Activated CD4-positive, alpha-beta memory T cell treated with anti-CD3 and anti-CD28 coated beads, Interleukin-2, amount 10 ng/mL, durations not matched to agents 7 days and 5 days (primary cell): ENCODE results near the gene DYSF. TPM values are rescaled to one million over a fixed set of nuclear protein-coding genes. Genes with fewer than 3 reads are reported as not detected.

Source experiments
- CTCF ChIA-PET: fragments of 350-600 bp; sonication (Branson Sonifier 250); formaldehyde crosslinking; loops from one replicate; lab custom pipeline; 2021; ENCODE audit warnings: antibody characterized with exemption, inconsistent platforms; lab: Charles Lee
- POLR2A ChIA-PET: fragments of 350-600 bp; sonication (Branson Sonifier 250); formaldehyde crosslinking; loops from one replicate; lab custom pipeline; 2021; ENCODE audit warnings: antibody characterized with exemption; lab: Charles Lee
- DNase-seq: peaks from one replicate; pipeline ENCODE4 v3.0.0-alpha.2; 2020
- H3K27ac Mint-ChIP-seq: one replicate; pipeline ENCODE4 v1.8.0; 2021; ENCODE audit warnings: mild to moderate bottlenecking, mixed read lengths
- H3K27me3 Mint-ChIP-seq: one replicate; pipeline ENCODE4 v1.8.0; 2021; ENCODE audit warnings: mixed read lengths
- H3K36me3 Mint-ChIP-seq: one replicate; pipeline ENCODE4 v1.8.0; 2021; ENCODE audit warnings: low read depth, mixed read lengths
- H3K4me1 Mint-ChIP-seq: one replicate; pipeline ENCODE4 v1.8.0; 2021; ENCODE audit warnings: mixed read lengths
- H3K4me3 Mint-ChIP-seq: one replicate; pipeline ENCODE4 v1.8.0; 2021; ENCODE audit warnings: mild to moderate bottlenecking, mixed read lengths
- H3K9me3 Mint-ChIP-seq: one replicate; pipeline ENCODE4 v1.8.0; 2021; ENCODE audit warnings: mixed read lengths
- total RNA-seq, 2 experiments: library from RNA; stranded (reverse); gene quantifications; one replicate each; pipeline ENCODE4 v1.2.3, GENCODE V29; 2021

Gene DYSF
- total RNA-seq, 2 experiments from 2014 or later, result not detected

GRCh38 chr2:71571945-71572344, 118.6 kb downstream of the DYSF start:
- no peak overlapping the region for H3K4me3 Mint-ChIP-seq
- ChIA-PET CTCF (no interaction called here), POLR2A (no interaction called here)
- no peaks in the 10 kb centered on the region for H3K36me3 Mint-ChIP-seq
- no peaks in the 10 kb centered on the region for H3K9me3 Mint-ChIP-seq
- no peaks in the 10 kb centered on the region for H3K4me1 Mint-ChIP-seq
- DNase-seq, result no peak
- no peaks in the 10 kb centered on the region for H3K27me3 Mint-ChIP-seq
- H3K27ac Mint-ChIP-seq, result no peak overlapping the region

- Mint-ChIP-seq H3K27me3 (no peaks in the 10 kb centered on the region), H3K27ac (no peak overlapping the region), H3K4me1 (no peaks in the 10 kb centered on the region), H3K36me3 (no peaks in the 10 kb centered on the region), H3K4me3 (no peak overlapping the region), H3K9me3 (no peaks in the 10 kb centered on the region)
- DNase-seq, result no peak
- ChIA-PET POLR2A (no interaction called here), CTCF (no interaction called here)
These were observed 122.6 kb downstream of the DYSF start for GRCh38 chr2:71575966-71576365.

- ChIA-PET CTCF (no interaction called here), POLR2A (no interaction called here)
- H3K4me1 Mint-ChIP-seq, result no peaks in the 10 kb centered on the region
- H3K27ac Mint-ChIP-seq, result no peak overlapping the region
- H3K27me3 Mint-ChIP-seq, result no peaks in the 10 kb centered on the region
- no peaks in the 10 kb centered on the region for H3K36me3 Mint-ChIP-seq
- no peak overlapping the region for H3K4me3 Mint-ChIP-seq
- no peak for DNase-seq
- no peaks in the 10 kb centered on the region for H3K9me3 Mint-ChIP-seq
These were observed 123.2 kb downstream of the DYSF start for GRCh38 chr2:71576541-71576940.

- POLR2A ChIA-PET, result no interaction called here
- Mint-ChIP-seq H3K4me3 (no peak overlapping the region), H3K27ac (no peak overlapping the region), H3K9me3 (no peaks in the 10 kb centered on the region), H3K4me1 (no peaks in the 10 kb centered on the region), H3K27me3 (no peaks in the 10 kb centered on the region), H3K36me3 (no peaks in the 10 kb centered on the region)
- CTCF ChIA-PET, result no interaction called here
- no peak for DNase-seq
These were observed 123.8 kb downstream of the DYSF start for GRCh38 chr2:71577209-71577608.

DNA sequence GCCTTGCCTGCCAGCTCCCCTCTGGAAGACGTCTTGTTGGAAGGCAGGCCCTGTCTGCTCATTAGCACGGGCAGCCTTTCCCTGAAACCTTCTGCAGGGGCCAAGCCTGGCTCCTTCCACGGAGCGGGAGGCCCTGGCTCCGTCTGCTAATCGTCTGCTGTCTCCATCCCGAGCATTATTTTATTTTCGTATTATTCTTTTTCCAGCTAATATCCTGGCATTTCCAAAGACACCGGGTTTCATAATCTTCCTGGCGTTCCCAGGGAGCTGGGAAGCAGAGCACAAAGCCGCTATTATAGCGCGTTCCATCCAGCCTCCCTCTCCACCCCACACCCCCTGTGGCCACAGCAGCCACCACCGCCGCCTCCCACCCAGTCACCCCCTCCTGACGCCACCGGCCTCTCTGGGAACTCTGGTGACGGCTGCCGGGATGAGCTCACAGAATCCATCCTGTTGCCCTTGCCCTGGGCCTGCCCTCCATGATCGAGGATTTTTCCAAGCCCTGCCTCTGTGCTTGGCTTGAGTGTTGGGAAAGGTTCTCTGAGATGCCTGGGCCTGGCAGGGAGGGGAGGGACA, 125.5 kb downstream of the DYSF start:
- Mint-ChIP-seq H3K27me3 (no peaks in the 10 kb centered on the region), H3K4me1 (no peaks in the 10 kb centered on the region), H3K27ac (no peak overlapping the region), H3K4me3 (no peak overlapping the region), H3K36me3 (no peaks in the 10 kb centered on the region), H3K9me3 (no peaks in the 10 kb centered on the region)
- DNase-seq, result no peak
- ChIA-PET POLR2A (no interaction called here), CTCF (no interaction called here)

DNA sequence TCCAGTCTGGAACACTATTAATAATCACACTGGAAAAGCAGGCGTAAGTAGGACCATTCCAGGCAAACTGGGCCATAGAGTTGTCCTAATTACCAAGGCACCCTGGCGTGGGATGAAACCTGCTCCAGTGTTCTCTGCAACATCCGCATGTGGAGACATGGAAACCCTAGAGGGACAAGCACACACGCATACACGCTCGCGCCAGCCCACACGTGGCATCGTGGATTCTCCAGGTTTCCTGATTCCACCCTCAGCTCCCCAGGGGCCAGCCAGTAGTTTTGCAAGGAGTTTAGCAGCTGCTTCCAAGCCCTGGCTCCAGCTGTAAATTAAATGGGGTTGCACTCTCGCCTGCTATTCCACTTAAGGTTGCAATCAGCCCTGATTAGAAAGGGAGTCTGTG, 127.7 kb downstream of the DYSF start:
- Mint-ChIP-seq H3K9me3 (no peaks in the 10 kb centered on the region), H3K27ac (no peak overlapping the region), H3K27me3 (no peaks in the 10 kb centered on the region), H3K4me3 (no peak overlapping the region), H3K4me1 (no peaks in the 10 kb centered on the region), H3K36me3 (no peaks in the 10 kb centered on the region)
- ChIA-PET CTCF (no interaction called here), POLR2A (no interaction called here)
- DNase-seq, result no peak

GRCh38 chr2:71583876-71584275, 130.5 kb downstream of the DYSF start:
- CTCF ChIA-PET, result no interaction called here
- no peak overlapping the region for H3K4me3 Mint-ChIP-seq
- H3K36me3 Mint-ChIP-seq, result no peaks in the 10 kb centered on the region
- no peaks in the 10 kb centered on the region for H3K9me3 Mint-ChIP-seq
- no peak for DNase-seq
- H3K4me1 Mint-ChIP-seq, result no peaks in the 10 kb centered on the region
- H3K27me3 Mint-ChIP-seq, result no peaks in the 10 kb centered on the region
- POLR2A ChIA-PET, result no interaction called here
- H3K27ac Mint-ChIP-seq, result no peak overlapping the region

GRCh38 chr2:71586471-71586870, 133.1 kb downstream of the DYSF start:
- no peak overlapping the region for H3K4me3 Mint-ChIP-seq
- CTCF ChIA-PET, result no interaction called here
- no peaks in the 10 kb centered on the region for H3K27me3 Mint-ChIP-seq
- H3K27ac Mint-ChIP-seq, result no peak overlapping the region
- no peak for DNase-seq
- H3K36me3 Mint-ChIP-seq, result no peaks in the 10 kb centered on the region
- POLR2A ChIA-PET, result no interaction called here
- H3K9me3 Mint-ChIP-seq, result no peaks in the 10 kb centered on the region
- no peaks in the 10 kb centered on the region for H3K4me1 Mint-ChIP-seq

GRCh38 chr2:71587509-71588073, 134.2 kb downstream of the DYSF start:
- no peak overlapping the region for H3K27ac Mint-ChIP-seq
- POLR2A ChIA-PET, result no interaction called here
- H3K9me3 Mint-ChIP-seq, result no peaks in the 10 kb centered on the region
- CTCF ChIA-PET, result no interaction called here
- no peaks in the 10 kb centered on the region for H3K36me3 Mint-ChIP-seq
- no peaks in the 10 kb centered on the region for H3K4me1 Mint-ChIP-seq
- DNase-seq, result no peak
- H3K27me3 Mint-ChIP-seq, result no peaks in the 10 kb centered on the region
- no peak overlapping the region for H3K4me3 Mint-ChIP-seq

DNA sequence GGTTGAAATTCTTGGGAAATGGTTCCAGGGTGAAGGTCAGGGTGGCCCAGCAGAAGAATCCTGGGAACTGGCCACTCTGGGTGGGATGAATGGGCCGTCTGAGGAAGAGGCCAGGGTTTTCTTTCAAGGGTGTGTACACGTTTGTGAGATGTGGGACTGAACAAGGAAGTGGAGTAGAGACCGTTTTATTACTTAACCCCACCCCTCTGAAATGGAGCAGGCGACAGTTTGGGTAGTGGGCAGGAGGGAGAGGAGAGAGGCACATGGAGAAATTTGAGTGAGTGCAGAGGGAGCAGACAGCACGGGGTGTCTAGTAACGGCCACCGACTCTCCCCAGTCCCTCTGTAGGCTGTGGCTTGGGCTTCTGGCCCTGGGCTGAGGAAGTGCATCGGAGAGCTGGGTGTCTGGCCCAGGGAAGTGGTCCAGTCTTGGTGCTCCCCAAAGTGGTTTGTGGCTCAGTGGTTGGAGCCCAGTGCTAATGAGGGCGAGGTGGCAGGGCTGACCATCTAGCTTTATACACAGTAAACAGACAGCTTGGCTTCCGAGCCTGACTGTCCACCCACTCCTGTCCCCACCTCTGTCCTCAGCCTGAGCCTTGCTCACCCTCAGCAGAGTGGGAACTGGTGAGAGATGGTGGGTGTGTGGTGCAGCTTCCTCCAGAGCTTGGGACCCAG, 135.3 kb downstream of the DYSF start:
- Mint-ChIP-seq H3K36me3 (no peaks in the 10 kb centered on the region), H3K27ac (no peak overlapping the region), H3K4me1 (no peaks in the 10 kb centered on the region), H3K9me3 (no peaks in the 10 kb centered on the region), H3K4me3 (no peak overlapping the region), H3K27me3 (no peaks in the 10 kb centered on the region)
- no peak for DNase-seq
- ChIA-PET POLR2A (no interaction called here), CTCF (no interaction called here)

DNA sequence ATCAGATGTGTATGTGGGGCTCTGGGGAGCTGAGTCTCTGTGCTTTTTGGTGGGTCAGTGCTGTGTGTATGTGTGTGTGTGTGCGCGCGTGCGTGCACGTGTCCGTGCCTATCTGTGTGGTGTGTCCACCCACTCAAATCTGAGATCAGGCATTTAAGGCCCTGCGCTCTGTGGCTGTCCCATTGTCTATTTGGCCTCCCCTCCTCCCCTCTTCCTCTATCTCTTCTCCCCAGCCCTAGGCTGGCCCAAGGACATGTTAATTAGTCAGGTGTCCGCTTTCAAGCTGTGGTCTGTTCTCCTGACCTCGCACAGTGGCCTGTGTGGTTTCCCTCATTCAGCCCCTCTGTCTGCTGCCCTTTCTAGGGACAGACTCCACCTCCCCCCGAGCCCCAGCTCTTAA, 136.4 kb downstream of the DYSF start:
- Mint-ChIP-seq H3K4me1 (no peaks in the 10 kb centered on the region), H3K27me3 (no peaks in the 10 kb centered on the region), H3K4me3 (no peak overlapping the region), H3K27ac (no peak overlapping the region), H3K36me3 (no peaks in the 10 kb centered on the region), H3K9me3 (no peaks in the 10 kb centered on the region)
- CTCF ChIA-PET, result no interaction called here
- DNase-seq, result no peak
- POLR2A ChIA-PET, result no interaction called here

- ChIA-PET POLR2A (no interaction called here), CTCF (no interaction called here)
- DNase-seq, result no peak
- no peaks in the 10 kb centered on the region for H3K27me3 Mint-ChIP-seq
- no peaks in the 10 kb centered on the region for H3K36me3 Mint-ChIP-seq
- H3K9me3 Mint-ChIP-seq, result no peaks in the 10 kb centered on the region
- no peak overlapping the region for H3K4me3 Mint-ChIP-seq
- H3K27ac Mint-ChIP-seq, result no peak overlapping the region
- H3K4me1 Mint-ChIP-seq, result no peaks in the 10 kb centered on the region
These were observed 137.7 kb downstream of the DYSF start for GRCh38 chr2:71591044-71591443.

GRCh38 chr2:71592181-71592711, 138.9 kb downstream of the DYSF start:
- no peaks in the 10 kb centered on the region for H3K36me3 Mint-ChIP-seq
- no peaks in the 10 kb centered on the region for H3K27me3 Mint-ChIP-seq
- H3K4me1 Mint-ChIP-seq, result no peaks in the 10 kb centered on the region
- ChIA-PET CTCF (no interaction called here), POLR2A (no interaction called here)
- H3K9me3 Mint-ChIP-seq, result no peaks in the 10 kb centered on the region
- no peak overlapping the region for H3K4me3 Mint-ChIP-seq
- no peak overlapping the region for H3K27ac Mint-ChIP-seq
- DNase-seq, result no peak

DNA sequence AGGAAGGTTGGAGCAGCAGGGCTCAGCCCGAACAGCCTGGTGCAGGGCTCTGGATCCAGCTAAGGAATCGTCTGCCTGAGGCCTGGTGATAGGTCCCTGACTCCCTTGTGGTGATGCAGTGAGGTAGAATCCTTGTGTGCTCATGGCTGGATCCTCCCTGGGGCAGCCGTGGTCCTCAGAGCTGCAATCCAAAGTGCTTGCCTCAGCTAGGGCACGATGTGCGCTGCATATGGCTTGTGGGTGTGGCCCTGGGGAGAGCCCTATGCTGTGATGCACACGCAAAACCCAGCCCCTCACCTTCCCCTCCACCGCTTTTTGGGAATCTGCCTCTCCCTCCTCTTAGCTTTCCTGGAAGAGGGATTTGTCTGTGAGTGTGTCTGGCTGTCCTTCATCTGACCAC, 142.2 kb downstream of the DYSF start:
- no peak overlapping the region for H3K27ac Mint-ChIP-seq
- DNase-seq, result no peak
- no peaks in the 10 kb centered on the region for H3K27me3 Mint-ChIP-seq
- POLR2A ChIA-PET, result no interaction called here
- H3K4me1 Mint-ChIP-seq, result no peaks in the 10 kb centered on the region
- CTCF ChIA-PET, result no interaction called here
- H3K9me3 Mint-ChIP-seq, result no peaks in the 10 kb centered on the region
- H3K4me3 Mint-ChIP-seq, result no peak overlapping the region
- H3K36me3 Mint-ChIP-seq, result no peaks in the 10 kb centered on the region
